IPS DF 6.9 (cell line): ENCODE data around the gene SLC7A7.
"Not testable (repeated sequence)": the region's sequence is repeated elsewhere in the genome, so short reads cannot be mapped to it uniquely, and the experiment has no call there.

Experiments used
- DNase-seq: peaks from one replicate; pipeline ENCODE4 v3.0.0-alpha.2; 2013; ENCODE audit warnings: low read depth, low spot score
- H3K27ac ChIP-seq: one replicate; pipeline ENCODE4 v1.5.1; 2013; ENCODE audit warnings: low read length, control low read depth
- H3K27me3 ChIP-seq: 2 replicates; pipeline ENCODE4 v1.6.1; 2013; ENCODE audit warnings: mild to moderate bottlenecking, low read length; ENCODE audit not compliant: control insufficient read depth, insufficient read depth
- H3K36me3 ChIP-seq: 2 replicates; pipeline ENCODE4 v1.6.1; 2013; ENCODE audit warnings: low read length; ENCODE audit not compliant: control insufficient read depth, insufficient read depth
- H3K4me1 ChIP-seq: 2 replicates; pipeline ENCODE4 v1.6.1; 2013; ENCODE audit warnings: low read length; ENCODE audit not compliant: control insufficient read depth, insufficient read depth
- H3K4me3 ChIP-seq: 2 replicates; pipeline ENCODE4 v1.5.1; 2013; ENCODE audit warnings: mild to moderate bottlenecking, low read length
- H3K9me3 ChIP-seq: 2 replicates; pipeline ENCODE4 v1.6.1; 2013; ENCODE audit warnings: low read length, inconsistent platforms; ENCODE audit not compliant: control insufficient read depth, insufficient read depth
- WGBS: extraction: QIAGEN DNeasy Blood & Tissue Kit; methylation state at CpG from one replicate; pipeline ENCODE4 v1.1.7; 2013; ENCODE audit warnings: mixed read lengths, missing lambda C conversion rate; ENCODE audit not compliant: insufficient read length, insufficient coverage; 5-methylcytosine and 5-hydroxymethylcytosine counted together

The SLC7A7 gene

GRCh38 chr14:22786685-22787084 is 28.6 kb downstream of the SLC7A7 start:
- H3K27ac ChIP-seq, result no peak overlapping the region

GRCh38 chr14:22781301-22781991 is 33.8 kb downstream of the SLC7A7 start:
- no peaks in the 10 kb centered on the region for H3K27me3 ChIP-seq
- H3K36me3 ChIP-seq, result no peaks in the 10 kb centered on the region
- DNase-seq, result no peak
- WGBS, result no CpG with 5 or more reads among the region's 1 CpG
- no peak overlapping the region for H3K4me3 ChIP-seq
- no peak overlapping the region for H3K27ac ChIP-seq
- H3K4me1 ChIP-seq, result no peaks in the 10 kb centered on the region
- H3K9me3 ChIP-seq, result no peaks in the 10 kb centered on the region

More at GRCh38 chr14:22786685-22787084, 28.6 kb downstream of the SLC7A7 start:
- WGBS, result no CpG with 5 or more reads among the region's 4 CpGs
- Histone ChIP-seq H3K4me3 (no peak overlapping the region), H3K9me3 (no peaks in the 10 kb centered on the region), H3K4me1 (no peaks in the 10 kb centered on the region), H3K27me3 (no peaks in the 10 kb centered on the region), H3K36me3 (no peaks in the 10 kb centered on the region)
- DNase-seq, result no peak

GRCh38 chr14:22780941-22781300 is 34.3 kb downstream of the SLC7A7 start:
- Histone ChIP-seq H3K27me3 (no peaks in the 10 kb centered on the region), H3K9me3 (no peaks in the 10 kb centered on the region), H3K4me3 (no peak overlapping the region), H3K27ac (no peak overlapping the region), H3K4me1 (no peaks in the 10 kb centered on the region), H3K36me3 (no peaks in the 10 kb centered on the region)
- no peak for DNase-seq
- no CpG with 5 or more reads among the region's 5 CpGs for WGBS

- whole genome bisulfite sequencing, result no CpG with 5 or more reads among the region's 2 CpGs
- H3K27ac ChIP-seq, result no peak overlapping the region
- H3K4me3 ChIP-seq, result no peak overlapping the region
- DNase-seq, result no peak
- no peaks in the 10 kb centered on the region for H3K4me1 ChIP-seq
- H3K36me3 ChIP-seq, result no peaks in the 10 kb centered on the region
- no peaks in the 10 kb centered on the region for H3K27me3 ChIP-seq
- H3K9me3 ChIP-seq, result no peaks in the 10 kb centered on the region
Measured at GRCh38 chr14:22780105-22780679, 35.0 kb downstream of the SLC7A7 start.

GRCh38 chr14:22778084-22778483 is 37.2 kb downstream of the SLC7A7 start:
- no peaks in the 10 kb centered on the region for H3K4me1 ChIP-seq

GRCh38 chr14:22776849-22777248 is 38.4 kb downstream of the SLC7A7 start:
- H3K9me3 ChIP-seq, DNase-seq, H3K27ac ChIP-seq, H3K36me3 ChIP-seq, H3K27me3 ChIP-seq, H3K4me3 ChIP-seq, H3K4me1 ChIP-seq: not testable (repeated sequence)
- WGBS, result no CpG with 5 or more reads among the region's 8 CpGs

More at GRCh38 chr14:22778084-22778483, 37.2 kb downstream of the SLC7A7 start:
- no peak overlapping the region for H3K27ac ChIP-seq
- no peak overlapping the region for H3K4me3 ChIP-seq
- WGBS, result no CpG with 5 or more reads among the region's 2 CpGs
- H3K27me3 ChIP-seq, result no peaks in the 10 kb centered on the region
- no peaks in the 10 kb centered on the region for H3K9me3 ChIP-seq
- DNase-seq, result no peak
- no peaks in the 10 kb centered on the region for H3K36me3 ChIP-seq

- no peak for DNase-seq
- peaks cover 3% of the 10 kb centered on the region; the same call in 1 of the 2 replicates for H3K36me3 ChIP-seq
- no peak overlapping the region for H3K4me3 ChIP-seq
- no peaks in the 10 kb centered on the region for H3K27me3 ChIP-seq
- no peaks in the 10 kb centered on the region for H3K4me1 ChIP-seq
- WGBS, result no CpG with 5 or more reads among the region's 2 CpGs
- H3K9me3 ChIP-seq, result no peaks in the 10 kb centered on the region
- H3K27ac ChIP-seq, result no peak overlapping the region
Measured at GRCh38 chr14:22776215-22776614, 39.0 kb downstream of the SLC7A7 start.

GRCh38 chr14:22774011-22774706 is 41.1 kb downstream of the SLC7A7 start:
- peaks cover 17% of the 10 kb centered on the region; the same call in 1 of the 2 replicates for H3K36me3 ChIP-seq
- WGBS, result no CpG with 5 or more reads among the region's 10 CpGs
- DNase-seq, result no peak

GRCh38 chr14:22773162-22774010 is 41.8 kb downstream of the SLC7A7 start:
- no peaks in the 10 kb centered on the region for H3K4me1 ChIP-seq
- H3K9me3 ChIP-seq, result no peaks in the 10 kb centered on the region
- no peak overlapping the region for H3K27ac ChIP-seq
- no peak overlapping the region for H3K4me3 ChIP-seq
- peaks cover 17% of the 10 kb centered on the region; the same call in 1 of the 2 replicates for H3K36me3 ChIP-seq
- WGBS, result no CpG with 5 or more reads among the region's 8 CpGs
- no peaks in the 10 kb centered on the region for H3K27me3 ChIP-seq
- DNase-seq, result no peak

More at GRCh38 chr14:22774011-22774706, 41.1 kb downstream of the SLC7A7 start:
- no peaks in the 10 kb centered on the region for H3K27me3 ChIP-seq
- H3K9me3 ChIP-seq, result no peaks in the 10 kb centered on the region
- H3K27ac ChIP-seq, result no peak overlapping the region
- no peak overlapping the region for H3K4me3 ChIP-seq
- no peaks in the 10 kb centered on the region for H3K4me1 ChIP-seq

- H3K27me3 ChIP-seq, result no peaks in the 10 kb centered on the region
- H3K27ac ChIP-seq, result no peak overlapping the region
- H3K36me3 ChIP-seq, result peaks cover 17% of the 10 kb centered on the region; the same call in 1 of the 2 replicates
- no peak for DNase-seq
- WGBS, result no CpG with 5 or more reads among the region's 1 CpG
- no peak overlapping the region for H3K4me3 ChIP-seq
- H3K4me1 ChIP-seq, result no peaks in the 10 kb centered on the region
- no peaks in the 10 kb centered on the region for H3K9me3 ChIP-seq
Measured at GRCh38 chr14:22772725-22773124, 42.5 kb downstream of the SLC7A7 start.
